Stimulated activated naive CD4-positive, alpha-beta T cell treated with Interleukin-2 at 50 U/mL for 16 hours (primary cell): ENCODE results near the gene PTRH1.
A peak's percentile ranks its signal among the peaks of the same experiment; 100 is the strongest.
"Not testable (repeated sequence)": the region's sequence is repeated elsewhere in the genome, so short reads cannot be mapped to it uniquely, and the experiment has no call there.

Source experiments
- DNase-seq: peaks from one replicate; lab custom pipeline; 2025; lab: John Stamatoyannopoulos, UW

The PTRH1 gene

GRCh38 chr9:127715470-127716337, at the start of gene PTRH1, which contains the start of gene TTC16:
TSS of gene PTRH1 (minus strand) at chr9:127715663. CDS start at chr9:127715639, 24 bp downstream.
TSS of gene TTC16 (plus strand) at chr9:127716079. CDS start at chr9:127716146, 67 bp downstream.
- DNase-seq: peak; percentile 98

GRCh38 chr9:127763918-127764384, 48.5 kb upstream of the PTRH1 start:
- DNase-seq: peak; percentile 27

GRCh38 chr9:127762111-127762676, 46.7 kb upstream of the PTRH1 start:
- no peak for DNase-seq

- no peak for DNase-seq
Measured at GRCh38 chr9:127761491-127761956, 46.1 kb upstream of the PTRH1 start.

GRCh38 chr9:127761061-127761460, 45.6 kb upstream of the PTRH1 start:
- DNase-seq: no peak

GRCh38 chr9:127758843-127759242, 43.4 kb upstream of the PTRH1 start:
- DNase-seq: no peak

- not testable (repeated sequence) for DNase-seq
Measured at GRCh38 chr9:127756776-127757175, 41.3 kb upstream of the PTRH1 start.

- DNase-seq: no peak
Measured at GRCh38 chr9:127756233-127756632, 40.8 kb upstream of the PTRH1 start.

GRCh38 chr9:127755061-127756060, 39.9 kb upstream of the PTRH1 start:
- no peak for DNase-seq

- no peak for DNase-seq
Measured at GRCh38 chr9:127754099-127755060, 38.9 kb upstream of the PTRH1 start.

- DNase-seq: no peak
Measured at GRCh38 chr9:127753622-127754021, 38.2 kb upstream of the PTRH1 start.

- DNase-seq: no peak
Measured at GRCh38 chr9:127753148-127753547, 37.7 kb upstream of the PTRH1 start.

- no peak for DNase-seq
Measured at GRCh38 chr9:127751269-127752054, 36.0 kb upstream of the PTRH1 start.

GRCh38 chr9:127749090-127749787, 33.8 kb upstream of the PTRH1 start:
- no peak for DNase-seq

GRCh38 chr9:127746959-127747569, 31.6 kb upstream of the PTRH1 start:
- DNase-seq: no peak

GRCh38 chr9:127744398-127745110, 29.1 kb upstream of the PTRH1 start:
- no peak for DNase-seq

- DNase-seq: no peak
Measured at GRCh38 chr9:127742435-127743088, 27.1 kb upstream of the PTRH1 start.
